Ovary (tissue), 9 donors: ENCODE results near the gene IGF1. TPM values are rescaled to one million over a fixed set of nuclear protein-coding genes. Genes with fewer than 3 reads are reported as not detected.

Source experiments
- DNase-seq, 5 donors: peaks; one replicate each; pipeline ENCODE4 v3.0.0-alpha.2; 2019 to 2020
- H3K27ac ChIP-seq, 2 donors: fragments of 200-600 bp; one replicate each; pipeline versions ENCODE4 v1.5.1 to v1.8.0; 2019 to 2022
- H3K27me3 ChIP-seq: fragments of 200-600 bp; one replicate; pipeline ENCODE4 v1.8.0; 2022
- H3K36me3 ChIP-seq: fragments of 200-600 bp; sonication (generic); one replicate; pipeline ENCODE4 v1.5.1; 2019
- H3K4me1 ChIP-seq: one replicate; pipeline ENCODE4 v1.8.1; 2013; ENCODE audit warnings: mild to moderate bottlenecking, moderate library complexity; ENCODE audit not compliant: insufficient read depth
- H3K4me3 ChIP-seq: fragments of 200-600 bp; sonication (generic); one replicate; pipeline ENCODE4 v1.5.1; 2017
- H3K9me3 ChIP-seq, 2 donors: fragments of 200-600 bp in 1 of 2; sonication (generic) in 1 of 2; one replicate each; pipeline versions ENCODE4 v1.5.1 to v1.8.1; 2013 to 2019; ENCODE audit warnings: mild to moderate bottlenecking in 1 of 2, moderate library complexity in 1 of 2
- EP300 ChIP-seq: sonication (generic); formaldehyde crosslinking; IDR thresholded peaks from one replicate; pipeline ENCODE4 v1.6.1; 2017; ENCODE audit warnings: antibody characterized with exemption
- POLR2A ChIP-seq: fragments of 450-650 bp; IDR thresholded peaks from one replicate; pipeline ENCODE4 v1.6.1; 2017; ENCODE audit warnings: antibody characterized with exemption, mild to moderate bottlenecking, moderate library complexity
- WGBS, 3 donors: extraction: QIAGEN DNeasy Blood & Tissue Kit in 1 of 3; methylation state at CpG; one replicate each; pipeline versions ENCODE4 v1.1.5 to v1.1.7; 2013 to 2017; 5-methylcytosine and 5-hydroxymethylcytosine counted together
- intact Hi-C, 4 donors: fragments of 100-400 bp; cut with DNase I; formaldehyde crosslinking; loops; one replicate each; pipeline versions ENCODE4 v1.11.0 to v1.15.1; 2022 to 2023
- polyA plus RNA-seq, 2 donors: library from polyadenylated mRNA; stranded (reverse); fragments of 200-250 nt in 1 of 2; fragments of 350-450 nt in 1 of 2; fragmentation: Illumina TruSeq in 1 of 2; extraction: RNeasy Lipid Tissue Mini Kit (QIAGEN cat#74804) in 1 of 2; gene quantifications; one replicate each; pipeline ENCODE4 v1.2.3, GENCODE V29; 2013 to 2014
- total RNA-seq, 7 donors: library from RNA; depleted of rRNA in 2 of 7; stranded (reverse); fragments of >200 nt in 2 of 7; fragmentation: NEBNext Ultra II Directional in 3 of 7; extraction: Animal tissue kit (Norgen Biotek cat#: 25700) in 3 of 7; gene quantifications; one replicate each; pipeline versions ENCODE4 v1.1.0 to v1.2.4, GENCODE V29; 2016 to 2023
- TF ChIP-seq, protein P1 (sequence below), 3 donors: fragments of 450-650 bp in 2 of 3; fragments of 200-600 bp in 1 of 3; IDR thresholded peaks; one replicate each; pipeline versions ENCODE4 v1.5.1 to v1.8.0; 2016 to 2022; ENCODE audit warnings: antibody characterized with exemption in 3 of 3, mild to moderate bottlenecking in 1 of 3
- donor health status: DM: no; HTN: no; CAD: no; lungs with moderate emphysema.
- donor health status: DM: no; HTN: no; CAD: no.
- donor health status: Bipolar disorder and iron deficiency.
- donor health status: DM: yes; HTN: yes; CAD: no.
- donor health status: DM: no; HTN: no; CAD: no.
- donor health status: DM: yes; HTN: yes; CAD: no.

The IGF1 gene
- total and polyA plus RNA-seq, 9 donors = 1.4 to 44.4 (median 9.3) TPM

GRCh38 chr12:102468261-102468915, 12.0 kb downstream of the IGF1 start:
- intact Hi-C loops = no loop called here
- TF ChIP-seq, protein P1, sequence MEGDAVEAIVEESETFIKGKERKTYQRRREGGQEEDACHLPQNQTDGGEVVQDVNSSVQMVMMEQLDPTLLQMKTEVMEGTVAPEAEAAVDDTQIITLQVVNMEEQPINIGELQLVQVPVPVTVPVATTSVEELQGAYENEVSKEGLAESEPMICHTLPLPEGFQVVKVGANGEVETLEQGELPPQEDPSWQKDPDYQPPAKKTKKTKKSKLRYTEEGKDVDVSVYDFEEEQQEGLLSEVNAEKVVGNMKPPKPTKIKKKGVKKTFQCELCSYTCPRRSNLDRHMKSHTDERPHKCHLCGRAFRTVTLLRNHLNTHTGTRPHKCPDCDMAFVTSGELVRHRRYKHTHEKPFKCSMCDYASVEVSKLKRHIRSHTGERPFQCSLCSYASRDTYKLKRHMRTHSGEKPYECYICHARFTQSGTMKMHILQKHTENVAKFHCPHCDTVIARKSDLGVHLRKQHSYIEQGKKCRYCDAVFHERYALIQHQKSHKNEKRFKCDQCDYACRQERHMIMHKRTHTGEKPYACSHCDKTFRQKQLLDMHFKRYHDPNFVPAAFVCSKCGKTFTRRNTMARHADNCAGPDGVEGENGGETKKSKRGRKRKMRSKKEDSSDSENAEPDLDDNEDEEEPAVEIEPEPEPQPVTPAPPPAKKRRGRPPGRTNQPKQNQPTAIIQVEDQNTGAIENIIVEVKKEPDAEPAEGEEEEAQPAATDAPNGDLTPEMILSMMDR (IDR thresholded peaks at IDR 0.05) = no peak
- TF ChIP-seq POLR2A (no peak), EP300 (no peak)
- no peaks in the 10 kb centered on the region for H3K36me3 ChIP-seq
- H3K27ac ChIP-seq = no peak overlapping the region
- DNase-seq = no peak
- no peaks in the 10 kb centered on the region for H3K27me3 ChIP-seq
- H3K9me3 ChIP-seq = no peaks in the 10 kb centered on the region
- 86 to 92% (median 91%) methylated on average over 5 of the region's 5 CpGs for WGBS, 3 donors
- peaks cover 4% of the 10 kb centered on the region for H3K4me1 ChIP-seq
- no peak overlapping the region for H3K4me3 ChIP-seq

GRCh38 chr12:102465762-102466560, 14.4 kb downstream of the IGF1 start:
- DNase-seq = no peak
- H3K9me3 ChIP-seq = no peaks in the 10 kb centered on the region
- no peaks in the 10 kb centered on the region for H3K27me3 ChIP-seq
- intact Hi-C loops = no loop called here
- WGBS, 3 donors = 88 to 90% (median 90%) methylated on average over 9 of the region's 9 CpGs
- no peak overlapping the region for H3K4me3 ChIP-seq
- no peaks in the 10 kb centered on the region for H3K36me3 ChIP-seq
- no peak overlapping the region for H3K27ac ChIP-seq
- peaks cover 4% of the 10 kb centered on the region for H3K4me1 ChIP-seq
- TF ChIP-seq EP300 (no peak), POLR2A (no peak)
- TF ChIP-seq, protein P1 (IDR thresholded peaks at IDR 0.05) = no peak

DNA sequence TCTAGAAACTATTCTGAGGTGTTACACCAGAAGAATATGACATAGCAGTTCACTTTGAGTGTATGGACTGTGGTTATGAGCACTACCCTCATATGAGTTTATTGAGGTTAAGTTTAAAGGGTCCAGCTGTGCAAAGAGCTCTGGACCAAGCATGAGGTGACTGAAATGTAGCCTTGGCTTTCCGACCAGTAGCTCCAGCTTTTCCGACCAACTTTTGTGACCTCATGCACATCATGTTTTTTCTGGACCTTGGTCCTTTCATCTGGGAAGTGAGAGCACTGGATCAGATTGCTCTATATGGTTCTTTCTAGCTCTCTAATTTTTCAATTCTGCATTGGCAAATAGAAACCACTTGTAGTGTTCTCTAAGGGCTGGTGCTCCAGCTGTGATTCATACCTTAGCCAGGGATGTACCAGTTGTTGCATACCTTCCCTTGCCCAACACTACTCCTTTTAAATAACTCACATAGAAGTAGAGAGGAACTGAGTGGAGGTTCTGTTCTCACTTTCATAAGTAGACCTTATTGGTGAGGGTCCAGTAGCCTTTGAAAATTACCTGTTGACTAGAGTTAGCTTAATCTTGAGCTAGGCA, 16.6 kb downstream of the IGF1 start:
- Histone ChIP-seq H3K27me3 (no peaks in the 10 kb centered on the region), H3K4me3 (no peak overlapping the region), H3K9me3 (no peaks in the 10 kb centered on the region), H3K4me1 (peaks cover 1% of the 10 kb centered on the region), H3K36me3 (no peaks in the 10 kb centered on the region), H3K27ac (no peak overlapping the region)
- WGBS, 3 donors = 83 to 94% (median 93%) methylated on average over 2 of the region's 2 CpGs
- intact Hi-C loops = no loop called here
- TF ChIP-seq EP300 (no peak), POLR2A (no peak)
- TF ChIP-seq, protein P1 (IDR thresholded peaks at IDR 0.05) = no peak
- no peak for DNase-seq

DNA sequence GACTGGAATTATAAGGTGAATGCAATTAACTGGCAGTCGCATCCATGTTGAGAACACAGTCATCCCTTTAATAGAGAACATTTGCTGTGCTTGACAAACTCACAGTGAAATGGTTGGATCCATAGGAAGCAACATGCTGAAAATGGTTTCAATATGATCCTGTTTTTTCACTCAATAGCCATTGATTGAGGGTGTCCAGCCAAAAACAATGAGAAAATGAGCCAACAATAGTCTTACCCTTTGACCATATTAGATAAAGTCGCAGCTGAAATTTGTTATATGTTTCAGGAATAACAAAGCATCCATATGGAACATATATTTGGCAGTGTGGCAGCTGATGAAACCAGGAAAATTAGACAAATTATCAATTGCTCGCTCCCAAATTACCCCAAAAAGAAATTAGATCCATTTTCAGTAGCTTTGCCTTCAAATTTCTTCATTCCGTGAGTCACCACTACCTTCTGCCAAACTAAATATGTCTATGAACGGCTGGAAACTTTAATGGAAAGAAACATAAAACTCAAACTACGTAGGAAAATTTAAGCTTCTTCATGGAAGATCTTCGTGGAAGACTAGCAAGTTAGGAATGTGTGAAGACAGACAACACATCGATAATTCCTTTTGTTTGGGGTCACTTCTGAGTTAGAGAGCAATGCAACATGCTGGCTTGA, 17.4 kb downstream of the IGF1 start:
- intact Hi-C loops = no loop called here
- H3K4me3 ChIP-seq = no peak overlapping the region
- H3K27me3 ChIP-seq = no peaks in the 10 kb centered on the region
- no peak for TF ChIP-seq POLR2A
- TF ChIP-seq EP300 = no peak
- TF ChIP-seq, protein P1 (IDR thresholded peaks at IDR 0.05) = no peak
- no peak for DNase-seq
- no peaks in the 10 kb centered on the region for H3K9me3 ChIP-seq
- H3K36me3 ChIP-seq = no peaks in the 10 kb centered on the region
- H3K27ac ChIP-seq = no peak overlapping the region
- WGBS, 3 donors = 68 to 70% (median 70%) methylated on average over 8 of the region's 8 CpGs
- H3K4me1 ChIP-seq = peaks cover 3% of the 10 kb centered on the region
